Activated T-cell treated with anti-CD3 and anti-CD28 coated beads for 1 hour (primary cell): ENCODE data around the gene KMT5C.

Experiments
- DNase-seq: peaks from one replicate; pipeline ENCODE4 v3.0.0-alpha.2; 2020; ENCODE audit warnings: low read depth

The KMT5C gene

GRCh38 chr19:55368701-55369563 lies 29.3 kb downstream of the KMT5C start:
- no peak for DNase-seq

- no peak for DNase-seq
These were observed 30.1 kb downstream of the KMT5C start for GRCh38 chr19:55369653-55370304.

- DNase-seq: no peak
These were observed 30.8 kb downstream of the KMT5C start, which contains the start of gene IL11 for GRCh38 chr19:55370305-55370988. TSS of gene IL11 (minus strand) at chr19:55370463. CDS start at chr19:55370310, 153 bp downstream.

GRCh38 chr19:55372316-55373081 lies 32.8 kb downstream of the KMT5C start:
- DNase-seq: no peak

GRCh38 chr19:55373306-55373992 lies 33.8 kb downstream of the KMT5C start:
- DNase-seq: no peak

- DNase-seq: no peak
These were observed 34.5 kb downstream of the KMT5C start for GRCh38 chr19:55373993-55374757.

GRCh38 chr19:55376241-55376933 lies 36.7 kb downstream of the KMT5C start, which contains the start of gene TMEM190:
TSS of gene TMEM190 (plus strand) at chr19:55376826. CDS start at chr19:55376854, 28 bp downstream.
- DNase-seq: no peak

- DNase-seq: no peak
These were observed 37.9 kb downstream of the KMT5C start for GRCh38 chr19:55377356-55378131.

- DNase-seq: no peak
These were observed 39.5 kb downstream of the KMT5C start for GRCh38 chr19:55379174-55379573.

- no peak for DNase-seq
These were observed 42.3 kb downstream of the KMT5C start for GRCh38 chr19:55382013-55382412.

GRCh38 chr19:55382522-55383054 lies 42.9 kb downstream of the KMT5C start:
- DNase-seq: no peak

GRCh38 chr19:55383279-55384130 lies 43.8 kb downstream of the KMT5C start:
- peak; percentile 18 for DNase-seq

GRCh38 chr19:55384131-55384919 lies 44.6 kb downstream of the KMT5C start, which contains the start of gene TMEM238:
TSS of gene TMEM238 (minus strand) at chr19:55384292. CDS start at chr19:55384259, 33 bp downstream.
- peak; percentile 18 for DNase-seq

- DNase-seq: peak; percentile 93
These were observed 45.4 kb downstream of the KMT5C start for GRCh38 chr19:55384920-55385723.

- DNase-seq: peak; percentile 95
These were observed 46.2 kb downstream of the KMT5C start, which contains the start of gene RPL28 for GRCh38 chr19:55385724-55386492. TSS of gene RPL28 (plus strand) at chr19:55385932. CDS start at chr19:55386358, 426 bp downstream.
